Limb (tissue), 2 donors: ENCODE measurements around the gene MORN2.
"Not testable (repeated sequence)": the region's sequence is repeated elsewhere in the genome, so short reads cannot be mapped to it uniquely, and the experiment has no call there.

Experiments used
- DNase-seq, 2 donors: peaks; one replicate each; pipeline ENCODE4 v3.0.0-alpha.2; 2016; ENCODE audit errors: extremely low spot score in 2 of 2

MORN2 gene

DNA sequence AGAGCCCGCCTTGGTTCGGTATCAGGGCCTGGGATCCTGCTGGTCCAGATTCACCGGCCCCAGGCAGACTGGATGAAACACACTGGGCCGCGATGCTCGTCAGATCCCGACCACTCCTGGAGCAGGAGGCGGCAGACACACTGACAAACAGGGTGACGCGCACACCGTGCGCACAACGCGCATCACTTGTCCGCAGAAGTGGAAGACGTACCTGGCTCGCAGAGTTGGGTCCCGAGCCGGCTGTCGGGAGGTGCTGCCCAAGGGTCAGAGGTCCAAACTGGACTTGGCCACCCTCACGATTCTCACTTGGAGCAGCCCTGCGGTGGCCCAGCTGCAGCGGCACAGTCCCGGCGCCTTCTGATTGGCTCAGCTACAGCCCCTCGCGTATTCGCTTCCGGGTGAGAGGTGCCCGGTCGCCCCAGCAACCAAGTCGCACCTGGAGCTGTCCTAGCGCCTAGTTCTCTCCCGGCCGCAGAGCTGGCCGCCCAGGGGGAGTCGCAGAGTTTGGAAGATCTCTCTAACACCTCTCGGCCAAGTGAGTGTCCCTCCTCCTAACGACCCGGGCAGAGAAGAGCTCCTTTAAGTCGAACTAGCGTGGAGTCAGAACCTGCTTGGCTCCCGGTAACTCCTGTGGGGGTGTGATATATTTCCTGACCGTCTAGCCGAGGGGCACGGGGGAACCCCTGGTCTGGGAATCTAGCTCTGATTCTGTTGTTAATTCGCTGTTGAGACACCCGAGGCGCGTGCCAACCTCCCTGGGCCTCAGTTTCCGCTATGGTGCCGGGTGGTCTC lies at the start of gene MORN2, which contains the start of gene DHX57:
Gene MORN2, plus strand, starts transcription at position 401 of the 792 bp plus-strand sequence.
Gene DHX57, minus strand, starts transcription at position 359 of the 792 bp plus-strand sequence. CDS start 7,529 bp downstream, outside the sequence.
- DNase-seq: peak; percentile 90 to 93

DNA sequence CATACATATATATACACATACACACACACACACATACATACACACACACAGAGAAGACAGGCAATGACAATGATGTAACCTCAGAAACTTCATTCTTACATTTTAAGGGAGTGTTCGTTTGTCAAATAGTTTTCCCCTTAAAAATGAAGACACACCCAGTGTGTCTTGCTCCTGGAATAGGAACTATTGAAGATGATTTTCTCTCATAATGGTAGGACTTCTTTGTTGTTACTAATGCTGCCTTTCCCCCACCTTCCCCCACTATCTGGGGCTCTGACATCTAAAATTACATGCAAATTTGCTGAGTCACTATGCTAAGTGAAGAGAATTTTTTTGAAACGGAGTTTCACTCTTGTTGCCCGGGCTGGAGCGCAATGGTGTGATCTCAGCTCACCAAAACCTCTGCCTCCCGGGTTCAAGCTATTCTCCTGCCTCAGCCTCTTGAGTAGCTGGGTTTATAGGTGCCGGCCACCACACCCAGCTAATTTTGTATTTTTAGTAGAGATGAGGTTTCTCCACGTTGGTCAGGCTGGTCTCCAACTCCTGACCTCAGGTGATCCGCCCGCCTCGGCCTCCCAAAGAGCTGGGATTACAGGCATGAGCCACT lies 48.1 kb upstream of the MORN2 start:
- not testable (repeated sequence) for DNase-seq

DNA sequence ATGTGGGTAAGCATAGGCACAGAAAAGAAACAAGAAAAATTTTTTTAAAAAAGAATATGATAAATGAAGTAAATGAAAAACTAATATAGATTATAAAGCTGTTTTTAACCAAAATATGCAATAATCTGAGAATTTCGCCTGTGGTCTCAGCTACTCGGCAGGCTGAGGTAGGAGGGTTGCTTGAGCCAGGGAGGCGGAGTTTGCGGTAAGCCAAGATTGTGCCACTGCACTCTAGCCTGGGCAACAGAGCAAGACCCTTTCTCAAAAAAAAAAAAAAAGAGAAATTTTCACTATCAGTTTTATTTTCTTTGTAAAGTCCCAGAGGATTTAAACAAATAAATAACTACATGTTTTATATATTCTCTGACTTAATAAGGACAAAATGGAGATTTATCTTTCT lies 47.3 kb upstream of the MORN2 start:
- no peak for DNase-seq

GRCh38 chr2:38829971-38830370 lies 45.8 kb upstream of the MORN2 start:
- no peak for DNase-seq

- DNase-seq: no peak
Observed at GRCh38 chr2:38830526-38831159, 45.1 kb upstream of the MORN2 start.

DNA sequence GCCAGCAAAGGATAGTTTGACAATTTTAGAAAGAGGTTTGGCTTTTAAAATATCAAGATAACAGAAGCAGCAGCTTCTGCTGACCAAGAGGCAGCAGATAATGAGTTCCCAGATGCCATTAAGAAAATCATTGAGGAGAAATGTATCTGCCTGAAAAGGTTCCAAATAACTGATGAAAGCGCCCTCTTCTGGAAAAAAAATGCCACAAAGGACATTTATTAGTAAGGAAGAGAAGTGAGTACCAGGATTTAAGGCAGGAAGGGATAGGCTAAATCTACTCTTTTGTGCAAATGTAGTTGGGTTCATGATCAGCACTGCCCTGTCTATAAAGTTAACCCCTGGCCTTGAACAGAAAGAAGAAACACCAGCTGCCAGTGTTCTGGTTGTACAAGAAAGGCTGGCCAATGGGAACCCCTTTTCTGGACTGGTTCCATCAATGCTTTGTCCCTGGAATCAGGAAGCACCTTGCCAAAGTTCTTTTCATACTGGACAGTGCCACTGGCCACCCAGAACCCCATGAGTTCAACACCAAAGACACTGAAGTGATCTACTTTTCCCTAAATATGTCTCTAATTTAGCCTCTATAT lies 40.7 kb upstream of the MORN2 start:
- no peak for DNase-seq

DNA sequence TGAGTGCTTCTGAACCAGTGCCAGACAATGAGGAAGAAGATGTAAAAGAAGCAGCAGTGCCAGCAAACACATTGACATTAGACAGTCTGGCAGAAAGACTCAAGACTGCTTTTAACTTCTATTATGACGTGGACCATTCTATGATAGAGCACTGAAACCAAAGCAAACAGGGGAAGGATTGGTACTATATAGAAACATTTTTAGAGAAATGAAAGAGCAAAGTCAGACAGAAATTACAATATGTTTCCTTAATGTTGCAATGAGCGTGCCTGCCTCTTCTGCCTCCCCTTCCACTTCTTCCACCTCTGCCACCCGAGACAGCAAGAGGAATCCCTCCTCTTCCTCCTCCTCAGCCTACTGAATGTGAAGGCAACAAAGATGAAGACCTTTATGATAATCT lies 39.8 kb upstream of the MORN2 start:
- no peak for DNase-seq

DNA sequence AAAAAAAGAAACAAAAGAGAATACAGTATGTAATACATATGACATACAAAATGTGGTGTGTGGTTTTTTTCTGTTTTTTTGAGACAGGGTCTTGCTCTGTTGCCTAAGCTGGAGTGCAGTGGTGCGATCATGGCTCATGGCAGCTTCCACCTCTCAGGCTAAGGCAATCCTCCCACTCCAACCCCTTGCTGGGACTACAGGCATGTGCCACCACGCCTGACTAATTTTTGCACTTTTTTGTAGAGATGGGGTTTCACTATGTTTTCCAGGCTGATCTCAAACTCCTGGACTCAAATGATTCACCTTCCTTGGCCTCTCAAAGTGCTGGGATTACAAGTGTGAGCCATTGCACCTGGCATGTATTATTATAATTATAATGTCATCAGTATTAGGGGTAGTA lies 39.0 kb upstream of the MORN2 start:
- DNase-seq: no peak

DNA sequence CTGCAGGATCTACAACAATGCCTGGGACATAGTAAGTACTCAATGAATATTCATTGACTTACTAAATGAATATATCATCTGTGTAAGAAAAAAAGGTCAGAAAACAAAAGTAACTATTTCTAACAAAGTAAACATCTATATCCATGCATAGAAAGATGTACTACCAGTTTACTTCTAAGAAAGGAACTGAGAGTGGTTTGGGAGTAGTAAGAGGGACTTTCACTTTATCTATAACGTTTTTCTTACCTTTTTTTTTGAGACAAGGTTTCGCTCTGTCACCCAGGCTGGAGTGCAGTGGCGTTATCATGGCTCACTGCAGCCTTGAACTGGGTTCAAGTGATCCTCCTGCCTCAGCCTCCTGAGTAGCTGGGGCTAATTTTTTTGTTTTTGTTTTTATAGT lies 25.7 kb upstream of the MORN2 start:
- DNase-seq: no peak

GRCh38 chr2:38856165-38856564 lies 19.6 kb upstream of the MORN2 start:
- DNase-seq: no peak

- no peak for DNase-seq
Observed at GRCh38 chr2:38862476-38862875, 13.3 kb upstream of the MORN2 start.

DNA sequence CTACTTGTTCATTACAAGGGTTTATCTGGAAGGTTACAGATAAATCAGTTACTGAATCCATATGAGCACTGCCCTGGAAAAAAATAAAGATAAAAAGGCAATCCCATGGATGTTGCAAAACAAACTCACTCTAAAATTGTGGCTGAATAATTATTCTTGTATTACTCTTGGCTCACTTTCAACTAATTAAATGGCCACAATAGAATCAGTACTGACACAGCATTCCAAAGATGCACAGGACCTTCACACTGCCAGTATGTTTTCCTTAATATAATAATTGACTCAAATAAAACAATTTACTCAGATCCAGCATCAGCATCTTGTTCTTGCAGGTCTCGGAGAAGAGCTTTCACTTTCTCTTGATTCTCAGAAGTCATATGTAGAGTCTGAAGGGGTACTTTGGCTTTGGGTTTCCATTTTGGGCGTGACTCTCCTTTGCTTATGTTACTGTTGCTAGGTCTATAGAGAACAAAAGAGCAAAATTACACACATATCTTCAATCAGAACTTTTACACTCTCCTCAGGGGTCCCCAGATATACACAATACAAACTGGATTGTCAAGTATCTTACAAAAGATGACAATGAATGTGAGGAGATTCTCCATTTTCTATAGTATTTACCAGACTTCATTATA lies 12.6 kb upstream of the MORN2 start:
- no peak for DNase-seq

DNA sequence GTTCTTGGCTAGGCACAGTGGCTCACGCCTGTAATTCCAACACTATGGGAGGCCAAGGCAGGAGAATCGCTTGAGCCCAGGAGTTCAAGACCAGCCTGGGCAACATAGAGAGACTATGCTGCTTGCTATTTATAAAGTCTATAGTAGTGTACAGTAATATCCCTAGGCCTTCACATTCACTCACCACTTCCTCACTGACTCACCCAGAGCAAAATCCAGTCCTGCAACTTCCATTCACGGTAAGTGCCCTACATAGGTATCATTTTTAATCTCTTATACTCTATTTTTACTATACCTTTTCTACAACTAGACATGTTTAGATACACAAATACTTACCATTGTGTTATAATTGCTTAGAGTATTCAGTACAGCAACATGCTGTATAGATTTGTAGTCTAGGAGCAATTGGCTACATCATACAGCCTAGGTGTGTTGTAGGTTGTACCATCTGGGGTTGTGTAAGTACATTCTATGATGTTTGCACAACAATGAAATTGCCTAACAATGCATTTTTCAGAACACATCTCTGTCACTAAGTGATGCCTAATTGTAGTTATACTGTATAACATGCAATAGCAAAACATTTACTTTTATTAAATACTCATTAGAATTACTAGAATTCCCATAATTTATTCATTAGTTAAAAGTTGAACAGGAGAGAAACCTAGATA lies 8.9 kb upstream of the MORN2 start:
- DNase-seq: no peak

GRCh38 chr2:38871432-38871831 lies 4.3 kb upstream of the MORN2 start:
- no peak for DNase-seq

DNA sequence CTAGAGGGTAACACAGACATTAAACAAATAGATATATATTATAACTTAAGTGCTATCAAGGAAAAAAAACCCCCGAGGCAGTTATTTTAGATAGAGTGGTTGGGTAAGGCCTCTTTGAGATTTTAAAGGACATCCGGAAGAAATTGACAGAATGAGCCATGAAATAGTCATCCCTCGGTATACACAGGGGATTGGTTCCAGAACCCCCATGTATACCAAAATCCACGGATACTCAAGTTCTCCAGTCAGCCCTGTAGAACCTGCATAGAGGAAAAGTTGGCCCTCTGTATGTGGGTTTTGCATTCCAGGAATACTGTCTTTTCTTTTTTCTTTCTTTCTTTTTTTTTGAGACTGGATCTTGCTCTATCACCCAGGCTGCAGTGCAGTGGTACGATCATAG lies 2.0 kb upstream of the MORN2 start:
- no peak for DNase-seq

DNA sequence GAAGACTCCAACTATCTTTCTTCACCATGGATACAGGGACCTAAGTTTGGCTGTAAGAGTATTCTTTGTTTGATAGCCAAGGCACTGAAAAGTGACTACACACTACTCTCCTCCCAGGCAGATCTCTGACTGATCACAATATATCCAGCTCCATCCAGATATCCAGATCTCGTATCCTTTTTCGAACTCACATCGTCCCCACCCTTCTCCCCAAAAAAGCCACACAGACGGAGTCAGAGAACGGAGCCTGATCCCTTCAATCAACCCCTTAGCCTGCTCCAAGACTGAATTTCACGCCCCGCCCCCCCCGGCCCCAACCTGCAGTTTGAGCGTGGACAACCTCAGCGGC lies 575 bp upstream of the MORN2 start:
- no peak for DNase-seq

- DNase-seq: no peak
Observed at GRCh38 chr2:38876407-38876806, 631 bp downstream of the MORN2 start.

DNA sequence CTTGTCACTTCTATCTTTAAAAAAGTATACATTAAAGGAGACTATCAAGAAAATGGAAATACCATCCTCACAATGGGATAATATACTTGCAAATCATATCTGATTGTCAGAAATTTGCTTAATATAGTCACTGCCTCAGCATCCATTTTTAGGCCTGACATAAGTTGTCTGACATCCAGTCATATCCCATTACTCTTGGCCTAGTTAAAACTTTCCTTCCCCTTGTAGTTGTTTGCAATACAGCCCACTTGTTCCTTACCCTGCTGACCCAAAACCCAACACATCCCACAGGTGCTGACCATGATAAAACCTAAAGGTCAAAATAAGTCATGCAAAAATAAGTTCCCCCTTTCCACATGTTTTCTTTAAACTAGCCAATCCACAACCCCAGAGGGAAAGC lies 10.3 kb downstream of the MORN2 start:
- no peak for DNase-seq

DNA sequence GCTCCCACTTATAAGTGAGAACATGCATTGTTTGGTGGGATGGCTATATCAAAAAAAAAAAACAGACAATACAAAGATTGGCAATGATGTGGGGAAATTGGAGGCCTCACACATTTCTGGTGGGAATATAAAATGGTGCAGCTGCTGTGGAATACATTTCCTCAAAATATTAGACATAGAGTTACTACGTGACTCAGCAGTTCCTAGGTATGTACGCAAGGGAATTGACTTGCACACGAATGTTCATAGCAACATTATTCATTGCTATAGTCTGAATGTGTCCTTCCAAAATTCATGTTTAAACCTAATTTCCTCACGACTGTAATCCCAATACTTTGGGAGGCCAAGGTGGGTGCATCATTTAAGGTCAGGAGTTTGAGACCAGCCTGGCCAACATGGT lies 11.6 kb downstream of the MORN2 start:
- DNase-seq: no peak

- DNase-seq: no peak
Observed at GRCh38 chr2:38887902-38888554, 12.3 kb downstream of the MORN2 start.

DNA sequence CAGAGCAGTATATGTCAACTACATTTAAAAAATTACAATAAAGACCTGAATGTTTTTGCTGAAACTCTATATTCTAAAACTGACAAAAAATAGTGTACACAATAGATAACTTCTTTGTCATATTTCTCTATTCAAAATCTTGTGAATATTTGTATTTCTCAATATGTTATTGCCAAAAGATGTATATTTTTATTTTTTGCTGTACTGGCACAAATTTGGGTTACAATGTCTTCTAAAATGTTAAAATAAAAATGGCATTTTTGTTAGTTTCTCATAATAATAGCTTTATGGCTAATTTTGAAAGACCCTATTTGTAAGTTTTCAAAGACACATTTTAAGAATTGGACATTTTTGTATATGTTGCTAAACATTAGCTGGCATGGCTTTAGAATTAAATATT lies 13.3 kb downstream of the MORN2 start:
- DNase-seq: no peak
